GM18511 (cell line): ENCODE data around the gene ICAM1.
"Not testable (repeated sequence)": the region's sequence is repeated elsewhere in the genome, so short reads cannot be mapped to it uniquely, and the experiment has no call there.

Experiments
- ATAC-seq: cut with Tn5 transposase; IDR thresholded peaks from one replicate; pipeline ENCODE4 v1.9.1; 2021; ENCODE audit warnings: mild to moderate bottlenecking, moderate library complexity; ENCODE audit not compliant: unreplicated experiment

Gene ICAM1, protein sequence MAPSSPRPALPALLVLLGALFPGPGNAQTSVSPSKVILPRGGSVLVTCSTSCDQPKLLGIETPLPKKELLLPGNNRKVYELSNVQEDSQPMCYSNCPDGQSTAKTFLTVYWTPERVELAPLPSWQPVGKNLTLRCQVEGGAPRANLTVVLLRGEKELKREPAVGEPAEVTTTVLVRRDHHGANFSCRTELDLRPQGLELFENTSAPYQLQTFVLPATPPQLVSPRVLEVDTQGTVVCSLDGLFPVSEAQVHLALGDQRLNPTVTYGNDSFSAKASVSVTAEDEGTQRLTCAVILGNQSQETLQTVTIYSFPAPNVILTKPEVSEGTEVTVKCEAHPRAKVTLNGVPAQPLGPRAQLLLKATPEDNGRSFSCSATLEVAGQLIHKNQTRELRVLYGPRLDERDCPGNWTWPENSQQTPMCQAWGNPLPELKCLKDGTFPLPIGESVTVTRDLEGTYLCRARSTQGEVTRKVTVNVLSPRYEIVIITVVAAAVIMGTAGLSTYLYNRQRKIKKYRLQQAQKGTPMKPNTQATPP

DNA sequence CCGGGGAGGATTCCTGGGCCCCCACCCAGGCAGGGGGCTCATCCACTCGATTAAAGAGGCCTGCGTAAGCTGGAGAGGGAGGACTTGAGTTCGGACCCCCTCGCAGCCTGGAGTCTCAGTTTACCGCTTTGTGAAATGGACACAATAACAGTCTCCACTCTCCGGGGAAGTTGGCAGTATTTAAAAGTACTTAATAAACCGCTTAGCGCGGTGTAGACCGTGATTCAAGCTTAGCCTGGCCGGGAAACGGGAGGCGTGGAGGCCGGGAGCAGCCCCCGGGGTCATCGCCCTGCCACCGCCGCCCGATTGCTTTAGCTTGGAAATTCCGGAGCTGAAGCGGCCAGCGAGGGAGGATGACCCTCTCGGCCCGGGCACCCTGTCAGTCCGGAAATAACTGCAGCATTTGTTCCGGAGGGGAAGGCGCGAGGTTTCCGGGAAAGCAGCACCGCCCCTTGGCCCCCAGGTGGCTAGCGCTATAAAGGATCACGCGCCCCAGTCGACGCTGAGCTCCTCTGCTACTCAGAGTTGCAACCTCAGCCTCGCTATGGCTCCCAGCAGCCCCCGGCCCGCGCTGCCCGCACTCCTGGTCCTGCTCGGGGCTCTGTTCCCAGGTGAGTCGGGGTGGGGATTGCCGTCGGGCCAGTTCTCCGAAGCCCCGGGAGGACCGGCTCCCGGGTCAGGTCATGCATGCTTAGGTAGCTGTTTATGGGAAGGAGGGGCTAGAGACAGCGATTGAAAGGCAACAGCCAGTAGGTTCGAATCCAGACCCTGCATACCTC is at the start of gene ICAM1:
Gene ICAM1, plus strand, starts transcription at position 505 of the 779 bp plus-strand sequence. Its CDS starts 40 bp downstream, at position 545.
- ATAC-seq: peak; percentile 68

DNA sequence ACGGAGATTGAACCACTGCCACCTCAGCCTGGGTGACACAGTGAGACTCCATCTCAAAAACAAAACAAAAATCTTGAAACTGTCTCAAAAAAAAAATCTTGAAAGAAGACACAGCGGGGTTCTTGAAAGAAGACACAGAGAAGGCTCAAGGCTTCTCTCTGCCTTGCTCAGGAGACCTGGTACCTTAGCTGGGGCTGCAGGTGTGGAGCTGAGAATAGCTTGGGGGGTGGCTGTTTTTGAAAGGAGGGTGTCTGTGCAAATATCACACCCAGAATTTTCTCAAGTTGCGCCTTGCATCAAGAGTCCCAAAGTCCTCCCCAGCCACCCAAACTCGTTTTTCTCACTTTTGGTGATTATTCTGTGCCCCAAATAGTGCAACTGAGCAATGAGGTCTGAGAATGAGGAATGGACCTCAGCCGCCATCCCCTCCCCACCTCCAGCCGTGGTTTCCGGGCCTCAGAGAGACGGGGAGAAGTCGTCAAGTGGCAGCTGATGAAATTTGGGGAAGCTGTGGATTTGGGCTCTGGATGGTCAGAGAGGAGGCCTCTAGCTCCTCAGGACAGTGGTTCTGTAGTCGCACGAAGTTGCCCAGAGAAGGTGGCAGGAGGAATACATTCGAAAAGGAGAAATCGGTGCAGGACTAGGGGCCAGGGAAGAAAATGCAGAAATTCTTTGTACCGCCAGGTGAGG is 48.6 kb upstream of the ICAM1 start:
- ATAC-seq: no peak

DNA sequence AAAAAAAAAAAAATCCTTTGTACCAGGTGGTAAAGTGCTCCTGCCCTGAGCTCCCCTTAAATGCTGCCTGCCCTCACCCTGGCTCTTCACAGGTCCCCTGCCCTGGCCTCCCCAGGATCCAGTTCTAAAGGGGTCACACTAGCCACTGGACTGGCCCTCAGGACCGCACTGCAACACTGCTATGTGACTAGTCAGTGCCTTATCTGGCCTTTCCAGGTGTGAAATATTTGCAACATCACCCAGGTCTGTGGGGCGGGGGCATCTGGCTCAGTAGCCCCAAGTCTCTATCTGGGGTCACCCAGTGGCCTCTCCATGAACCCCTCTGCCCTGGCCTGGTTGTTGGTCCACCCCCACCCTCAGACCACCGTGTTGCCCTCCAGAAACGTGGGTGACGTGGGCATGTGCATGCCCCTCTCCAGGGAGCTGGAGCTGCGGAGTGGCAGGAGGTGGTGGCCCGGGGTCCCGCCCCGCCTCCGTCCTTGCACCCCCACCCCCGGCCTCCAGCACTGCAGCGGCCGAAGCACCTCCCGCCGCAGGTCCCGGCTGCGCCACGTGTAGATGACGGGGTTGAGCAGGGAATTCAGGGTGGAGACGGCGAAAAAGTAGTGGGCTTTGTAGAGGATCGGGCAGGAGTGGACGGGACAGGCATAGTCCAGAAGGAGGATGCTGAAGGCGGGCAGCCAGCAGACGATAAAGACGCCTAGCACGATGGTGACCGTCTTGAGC is 47.3 kb upstream of the ICAM1 start:
- ATAC-seq: no peak

DNA sequence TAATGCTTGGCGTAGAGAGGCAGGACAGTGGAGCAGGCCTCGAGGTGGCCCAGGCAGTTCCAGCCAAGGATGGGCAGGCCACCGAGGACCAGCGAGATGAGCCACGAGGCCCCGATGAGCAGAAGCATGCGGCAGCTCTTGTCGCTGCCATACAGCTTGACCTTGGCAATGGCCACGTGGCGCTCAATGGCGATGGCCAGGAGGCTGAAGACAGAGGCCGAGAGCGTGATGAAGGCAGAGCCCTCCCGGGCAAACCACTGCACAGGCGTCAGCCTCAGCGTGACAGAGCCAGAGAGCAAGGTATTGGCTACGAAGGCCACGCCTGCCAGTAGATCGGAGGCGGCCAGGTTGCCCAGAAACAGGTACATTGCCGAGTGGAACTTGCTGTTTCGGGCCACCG is 46.6 kb upstream of the ICAM1 start:
- no peak for ATAC-seq

DNA sequence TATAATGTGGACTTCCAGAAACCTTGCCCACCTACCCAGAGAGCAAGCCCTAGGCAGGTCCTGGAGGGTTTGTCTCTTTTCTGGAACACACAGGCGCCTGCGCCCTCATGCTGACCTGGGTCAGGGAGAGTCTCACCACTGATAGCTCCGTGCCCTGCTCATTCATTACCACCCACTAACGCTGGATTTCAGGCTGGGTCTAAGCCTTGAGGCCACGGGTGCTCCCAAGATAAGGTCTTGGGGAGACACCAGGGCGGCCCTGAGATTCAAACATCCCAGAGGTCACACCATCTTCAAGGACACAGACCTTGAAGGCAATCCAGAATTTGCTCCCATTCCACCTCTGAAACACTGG is 44.9 kb upstream of the ICAM1 start:
- ATAC-seq: no peak

DNA sequence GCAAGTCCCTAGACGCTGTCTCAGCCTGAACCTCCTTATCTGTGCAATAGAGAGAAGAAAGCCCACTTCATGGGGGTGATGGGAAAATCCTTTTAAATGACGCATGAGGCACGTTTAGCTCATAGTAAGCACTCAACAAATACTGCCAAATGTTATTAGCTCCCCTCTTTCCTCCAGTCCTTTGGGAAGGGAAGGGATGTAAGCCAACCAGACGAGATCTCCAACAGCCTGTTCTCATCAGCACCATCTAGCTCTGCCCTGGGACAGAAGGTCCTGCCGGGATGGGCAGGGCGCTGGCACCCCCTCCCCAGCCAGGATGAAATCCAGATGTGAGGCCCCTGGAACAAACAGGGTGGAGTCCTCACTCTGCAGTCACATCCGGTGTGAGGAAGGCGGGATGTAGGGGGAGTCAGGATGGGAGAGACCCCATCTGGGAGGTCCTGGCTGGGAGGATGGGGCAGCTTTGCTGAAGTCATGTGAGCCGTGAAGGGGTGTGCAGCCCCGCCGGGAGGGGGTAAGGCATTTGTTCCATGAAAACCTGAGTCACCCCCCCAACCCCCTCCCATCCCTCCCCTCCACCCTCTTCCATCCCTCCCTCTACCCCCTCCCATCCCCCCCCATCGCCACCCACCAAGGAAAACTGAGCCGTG is 44.4 kb upstream of the ICAM1 start:
- ATAC-seq: no peak

DNA sequence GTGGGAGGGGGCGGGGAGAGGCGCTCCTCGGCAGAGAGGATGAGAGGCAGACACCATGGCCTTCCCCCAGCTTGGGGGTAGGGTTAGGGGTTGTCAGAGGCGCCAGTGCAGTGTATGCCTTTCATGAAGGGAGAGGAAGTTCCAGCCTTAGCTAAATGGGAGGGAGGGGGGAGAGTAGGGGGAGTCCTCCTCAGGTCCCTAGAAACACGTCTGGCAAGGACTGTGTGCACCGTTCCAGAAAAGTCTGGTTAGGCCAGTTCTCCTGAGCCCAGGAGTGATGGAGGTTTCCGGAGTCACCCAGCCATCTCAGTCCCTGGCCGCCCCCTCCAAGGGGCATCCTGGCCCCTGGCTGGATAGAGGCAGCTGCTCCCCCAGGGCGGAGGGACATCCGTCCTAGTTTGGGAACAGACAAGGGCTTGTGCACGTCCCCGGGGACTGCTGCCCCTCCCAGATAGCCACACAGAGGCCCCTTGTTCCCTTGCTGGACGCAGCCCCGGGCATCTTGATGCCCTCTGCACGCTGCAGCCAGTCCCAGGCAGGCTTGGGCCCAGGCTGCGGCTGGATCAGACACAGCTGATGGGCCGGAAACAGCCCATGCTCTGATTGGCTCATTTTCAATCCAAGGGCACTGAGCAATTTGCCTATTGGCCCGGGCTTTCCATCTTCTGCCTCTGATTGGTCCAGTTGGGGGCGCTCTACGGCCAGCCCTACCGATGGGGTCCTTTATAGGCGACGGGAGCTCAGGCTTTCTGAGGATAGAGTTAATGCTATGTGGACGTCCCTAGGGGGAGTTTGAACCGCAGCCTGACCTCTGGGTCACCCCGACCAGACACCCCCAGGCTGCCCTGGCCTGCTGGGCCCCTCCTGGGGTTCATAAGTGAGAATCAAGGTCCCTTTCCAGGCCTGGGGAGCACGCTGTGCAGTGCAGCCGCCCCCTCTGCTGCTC is 43.6 kb upstream of the ICAM1 start:
- ATAC-seq: no peak

DNA sequence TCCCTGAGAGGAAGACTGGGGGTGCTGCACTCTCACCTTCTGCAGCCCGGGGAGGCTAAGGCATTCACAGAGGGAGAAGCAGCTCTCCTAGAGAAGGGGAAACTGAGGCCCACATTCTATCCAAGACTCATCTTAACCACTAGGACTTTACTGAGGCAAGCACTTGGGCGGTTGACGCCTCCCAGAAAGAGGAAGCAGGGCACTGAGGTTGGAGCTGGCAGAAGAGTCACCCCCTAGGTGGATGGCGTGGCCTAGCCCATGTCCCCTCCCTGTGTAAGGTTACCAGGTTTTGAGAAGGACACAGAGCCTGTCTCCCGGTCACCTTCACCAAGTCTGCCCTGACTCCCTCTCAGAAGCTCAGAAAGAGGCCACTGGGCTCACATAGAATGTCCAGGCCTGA is 42.5 kb upstream of the ICAM1 start:
- no peak for ATAC-seq

DNA sequence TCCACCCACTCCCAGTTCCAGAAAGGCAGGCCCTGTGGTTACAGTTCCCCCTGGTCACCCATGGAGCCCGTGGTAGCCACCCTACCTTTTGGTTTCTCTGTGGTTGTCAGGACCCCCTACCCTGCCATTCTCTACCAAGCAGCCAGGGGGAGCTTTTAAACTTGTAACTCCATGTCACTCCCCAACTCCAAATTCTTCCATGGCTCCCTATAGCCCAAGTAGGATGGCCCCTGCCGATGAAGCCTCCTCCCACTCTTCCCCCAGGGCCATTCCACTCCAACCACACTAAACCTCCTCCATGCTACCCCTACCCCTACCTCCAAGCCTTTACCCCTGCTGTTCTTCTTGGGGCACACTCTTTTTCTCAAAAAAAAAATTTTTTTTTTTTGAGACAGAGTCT is 42.0 kb upstream of the ICAM1 start:
- no peak for ATAC-seq

DNA sequence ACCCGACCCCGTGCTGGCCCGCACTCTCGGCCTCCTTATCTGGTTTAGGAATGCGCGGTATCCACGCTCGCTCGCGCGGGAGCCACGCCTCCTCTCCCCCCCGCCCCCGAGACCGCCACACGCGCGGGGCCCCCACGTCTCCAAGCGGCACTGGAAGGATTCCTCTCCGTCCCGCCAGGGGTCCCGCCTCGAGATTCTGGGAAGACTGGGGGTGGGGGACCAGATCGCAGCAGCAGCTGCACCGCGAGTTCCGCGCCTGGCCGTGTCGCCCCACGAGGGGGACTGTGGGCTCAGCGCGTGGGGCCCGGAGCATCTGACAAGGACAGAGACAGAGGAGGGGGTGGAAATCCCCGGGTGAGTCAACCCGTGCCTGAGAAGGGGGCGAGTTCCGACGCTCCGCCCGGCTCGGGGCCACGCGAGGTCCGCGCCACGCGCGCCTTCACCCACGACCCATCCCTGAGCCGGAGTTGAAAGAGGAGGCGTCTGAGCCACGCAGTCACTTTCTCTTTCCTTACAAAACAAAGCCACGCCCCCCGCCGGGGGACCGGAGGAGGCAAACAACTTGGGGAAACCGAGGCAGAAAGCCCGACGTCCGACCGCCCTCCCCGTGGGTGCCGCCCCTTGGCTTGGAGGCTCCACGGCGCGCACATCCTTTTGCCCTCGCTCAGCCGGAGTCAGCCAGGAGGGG is 40.6 kb upstream of the ICAM1 start:
- ATAC-seq: peak; percentile 13

DNA sequence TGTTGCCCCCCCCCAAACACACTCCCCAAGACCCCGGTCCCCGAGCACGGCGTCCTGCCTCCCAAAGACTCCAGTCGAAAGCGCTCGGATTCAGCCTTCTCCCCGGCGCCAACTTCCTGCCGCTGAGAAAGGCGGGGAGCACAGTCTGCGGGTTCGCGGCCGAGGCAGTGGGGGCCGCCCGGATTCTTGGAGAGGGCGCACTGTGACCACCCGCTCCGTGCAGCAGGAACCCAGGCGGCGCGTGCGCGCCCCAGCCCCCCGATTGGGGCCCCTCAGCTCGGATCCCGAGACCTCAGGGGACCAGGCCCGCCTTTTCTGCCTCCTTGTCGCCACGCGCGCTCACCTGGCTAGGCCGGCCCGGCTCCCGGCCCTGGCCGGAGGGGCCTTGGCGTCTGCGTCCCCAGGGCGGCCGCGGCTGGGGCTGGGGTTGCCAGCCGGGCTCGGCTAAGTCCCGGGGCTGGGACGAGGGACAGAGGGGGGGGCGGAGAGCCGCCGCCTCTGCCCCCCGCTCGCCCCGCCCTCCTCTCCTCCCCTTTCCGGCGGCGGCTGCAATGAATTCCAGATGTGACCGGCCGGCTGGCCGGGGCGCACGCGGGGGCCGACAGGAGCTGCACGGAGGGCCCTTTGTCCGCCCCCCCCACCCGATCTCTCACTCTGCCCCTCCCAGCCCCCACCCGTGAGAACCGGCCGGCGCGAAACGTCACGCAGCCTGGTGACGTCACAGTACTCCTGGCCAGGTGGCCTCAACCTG is 39.9 kb upstream of the ICAM1 start, which contains the start of gene S1PR2:
Gene S1PR2, minus strand, starts transcription at position 471 of the 751 bp plus-strand sequence. CDS start 6,426 bp downstream, outside the sequence.
- ATAC-seq: peak; percentile 55

DNA sequence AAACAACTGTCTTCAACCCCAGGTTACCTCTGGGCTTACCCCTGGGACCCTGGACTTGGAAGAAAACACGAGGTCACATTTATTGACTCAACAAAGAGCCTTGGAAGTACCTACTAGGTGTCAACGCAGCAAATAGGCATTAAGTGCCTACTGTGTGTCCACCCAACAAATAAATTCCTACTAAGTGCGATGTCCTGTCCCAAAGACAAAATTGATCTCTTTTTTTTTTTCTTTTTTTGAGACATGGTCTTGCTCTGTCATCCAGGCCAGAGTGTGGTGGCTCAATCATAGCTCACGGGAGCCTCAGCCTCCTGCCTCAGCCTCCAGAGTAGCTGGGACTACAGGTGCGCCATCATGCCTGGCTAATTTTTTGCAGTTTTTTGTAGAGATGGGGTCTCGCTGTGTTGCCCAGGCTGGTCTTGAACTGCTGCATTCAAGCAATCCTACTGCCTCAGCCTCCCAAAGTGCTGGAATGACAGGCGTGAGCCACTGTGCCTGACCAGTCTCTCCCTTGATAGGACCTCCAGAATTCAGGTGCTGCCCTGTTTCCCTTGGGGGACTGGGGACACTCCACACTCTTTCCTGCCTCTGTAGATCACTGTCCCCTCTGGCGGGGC is 39.2 kb upstream of the ICAM1 start:
- no peak for ATAC-seq

DNA sequence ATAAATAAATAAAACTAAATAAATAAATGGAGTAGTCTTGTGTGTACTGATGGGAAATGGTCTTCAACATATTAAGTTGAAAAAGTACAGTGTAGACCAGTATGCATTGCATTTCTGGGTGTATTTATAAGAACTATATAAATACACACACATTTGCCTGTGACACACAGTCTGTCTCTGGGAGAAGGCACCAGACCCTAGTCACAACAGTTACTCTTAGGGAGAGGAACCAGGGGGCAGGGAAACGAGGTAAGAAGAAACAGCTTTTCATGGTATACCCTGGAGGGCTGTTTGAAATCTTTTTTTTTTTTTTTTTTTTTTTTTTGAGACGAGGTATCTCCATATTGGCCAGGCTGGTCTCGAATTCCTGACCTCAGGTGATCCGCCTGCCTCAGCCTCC is 37.0 kb upstream of the ICAM1 start:
- ATAC-seq: no peak

DNA sequence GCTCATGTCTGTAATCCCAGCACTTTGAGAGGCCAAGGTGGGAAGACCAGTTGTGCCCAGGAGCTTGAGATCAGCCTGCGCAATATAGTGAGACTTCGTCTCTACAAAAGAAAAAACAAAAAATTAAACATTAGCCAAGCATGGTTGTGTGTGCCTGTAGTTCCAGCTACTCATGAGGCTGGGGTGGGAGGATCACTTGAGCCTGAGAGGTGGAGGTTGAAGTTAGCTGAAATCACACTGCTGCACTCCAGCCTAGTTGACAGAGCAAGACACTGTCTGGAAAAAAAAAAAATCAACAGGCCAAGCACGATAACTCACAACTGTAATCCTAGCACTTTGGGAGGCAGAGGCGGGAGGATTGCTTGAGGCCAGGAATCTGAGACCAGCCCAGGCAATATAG is 35.9 kb upstream of the ICAM1 start:
- no peak for ATAC-seq

DNA sequence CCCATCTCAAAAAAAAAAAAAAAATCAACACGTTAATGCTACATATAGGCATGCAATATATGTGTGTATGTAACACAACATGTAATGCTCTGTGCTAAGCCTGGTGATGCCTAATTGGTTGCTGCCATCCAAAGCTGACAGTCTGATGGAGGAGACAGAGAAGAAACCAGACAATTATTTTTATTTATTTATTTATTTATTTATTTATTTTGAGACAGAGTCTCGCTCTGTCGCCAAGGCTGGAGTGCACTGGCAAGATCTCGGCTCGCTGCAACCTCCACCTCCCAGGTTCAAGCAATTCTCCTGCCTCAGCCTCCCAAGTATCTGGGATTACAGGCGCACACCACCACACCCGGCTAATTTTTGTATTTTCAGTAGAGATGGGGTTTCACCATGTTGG is 35.5 kb upstream of the ICAM1 start:
- ATAC-seq: not testable (repeated sequence)

DNA sequence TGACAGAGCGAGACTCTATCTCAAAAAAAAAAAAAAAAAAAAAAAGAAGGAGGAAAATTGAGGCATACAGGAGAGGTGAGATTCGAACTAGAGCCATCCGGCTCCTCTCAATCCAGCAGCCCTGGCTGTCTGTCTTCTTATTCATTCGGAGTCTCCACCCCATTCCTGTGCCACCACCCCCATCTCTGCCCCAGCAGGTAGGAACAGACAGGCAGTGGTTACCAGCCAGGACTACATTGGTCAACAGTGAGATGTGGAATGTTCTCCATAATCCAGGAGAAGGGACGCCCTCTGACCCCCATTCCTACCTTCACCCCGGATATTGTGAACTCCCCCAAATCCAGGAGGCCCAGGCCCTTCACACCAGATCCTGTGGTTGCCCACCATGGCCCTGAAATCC is 33.2 kb upstream of the ICAM1 start:
- ATAC-seq: no peak

DNA sequence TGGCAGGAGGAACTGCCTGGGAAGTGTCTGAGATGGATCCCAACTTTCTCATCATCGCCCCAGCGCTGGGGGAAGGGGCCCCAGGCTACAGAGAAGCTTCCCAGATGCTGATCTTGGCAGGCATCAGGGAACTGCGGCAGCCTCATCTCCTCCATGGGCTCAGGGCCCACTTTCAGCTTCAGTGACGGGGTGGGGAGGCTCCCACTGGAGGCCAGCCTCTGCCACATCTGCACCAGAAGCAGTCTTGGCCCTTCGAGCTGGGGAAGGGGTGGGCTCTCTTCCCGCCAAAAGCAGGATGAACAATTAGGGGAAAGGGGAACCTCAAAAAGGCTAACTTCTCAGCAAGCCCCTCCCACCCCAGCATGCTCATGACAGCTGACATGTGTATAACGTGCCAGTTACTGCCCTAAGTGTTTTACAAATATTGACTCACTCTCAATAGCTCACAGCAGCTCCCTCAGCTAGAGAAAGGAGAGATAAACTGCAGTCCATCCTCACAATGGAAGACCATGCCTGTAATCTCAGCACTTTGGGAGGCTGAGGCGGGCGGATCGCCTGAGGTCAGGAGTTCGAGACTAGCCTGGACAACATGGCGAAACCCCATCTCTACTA is 32.6 kb upstream of the ICAM1 start:
- ATAC-seq: no peak
